HepG2 (cell line): Measurements from ENCODE around the gene CERS6. TPM values are rescaled to one million over a fixed set of nuclear protein-coding genes. Genes with fewer than 3 reads are reported as not detected.
A peak's percentile ranks its signal among the peaks of the same experiment; 100 is the strongest.

ENCODE experiments used
- ATAC-seq: fragments of 200-7000 bp; cut with Tn5 transposase; 3 replicates; pipeline ENCODE4 v1.9.1; 2020; ENCODE audit warnings: mild to moderate bottlenecking, moderate library complexity
- Bru-seq: library from RNA; stranded (reverse); fragments of 400-500 nt; gene quantifications from one replicate; lab custom pipeline; 2021; lab: Mats Ljungman, UMichigan
- BruChase-seq, 2 experiments: library from RNA; stranded (reverse); fragments of 400-500 nt; gene quantifications; one replicate each; lab custom pipeline; 2021; lab: Mats Ljungman, UMichigan
- BruUV-seq: library from RNA; stranded (reverse); fragments of 400-500 nt; replicated peaks from 2 replicates; lab custom pipeline; 2021; lab: Mats Ljungman, UMichigan
- CTCF ChIA-PET: fragments of 300-600 bp; formaldehyde crosslinking; extraction: SDS; loops from one replicate; lab custom pipeline; 2021; ENCODE audit warnings: low total read pairs, inconsistent platforms, low intra/inter-chr PET ratio; lab: Yijun Ruan, JAX
- POLR2A ChIA-PET: fragments of 350-600 bp; sonication (Branson Sonifier 250); formaldehyde crosslinking; loops from one replicate; lab custom pipeline; 2020; ENCODE audit warnings: antibody characterized with exemption, inconsistent platforms; lab: Yijun Ruan, JAX
- DNase-seq: peaks from one replicate; pipeline ENCODE4 v3.0.0-alpha.2; 2015; ENCODE audit warnings: low spot score
- FAIRE-seq: peaks from 3 replicates; lab custom pipeline; 2011; peaks lifted over from hg19 to GRCh38; lab: Jason Lieb, UNC
- H2AFZ ChIP-seq: one replicate; pipeline ENCODE4 v1.6.1; 2011; ENCODE audit warnings: low read length, inconsistent platforms
- H3K27ac ChIP-seq: fragments of 300-600 bp; 3 replicates; pipeline ENCODE4 v1.8.0; 2011; ENCODE audit warnings: mixed run types, mild to moderate bottlenecking, mixed read lengths, low read length, inconsistent platforms; ENCODE audit not compliant: insufficient read depth; ENCODE audit errors: extremely low read length
- H3K27me3 ChIP-seq, 2 experiments: fragments of 200-600 bp in 1 of 2; 2 replicates in 1 of 2; 3 replicates in 1 of 2; pipeline versions ENCODE4 v1.6.0 to v1.8.0; 2011; ENCODE audit warnings: low read length in 2 of 2, mild to moderate bottlenecking in 2 of 2, moderate library complexity in 2 of 2, inconsistent platforms in 1 of 2; ENCODE audit not compliant: insufficient read depth in 2 of 2, control insufficient read depth in 1 of 2
- H3K36me3 ChIP-seq, 2 experiments: fragments of 200-600 bp in 1 of 2; replicated peaks in 1 of 2; 2 replicates in 1 of 2; 3 replicates in 1 of 2; pipeline versions ENCODE4 v1.5.1 to v1.8.0; 2011; ENCODE audit warnings: low read length in 2 of 2, inconsistent platforms in 1 of 2; ENCODE audit not compliant: insufficient read depth in 2 of 2, control insufficient read depth in 1 of 2
- H3K4me1 ChIP-seq: 2 replicates; pipeline ENCODE4 v1.5.1; 2012; ENCODE audit warnings: low read length, inconsistent platforms; ENCODE audit not compliant: insufficient read depth
- H3K4me2 ChIP-seq: 2 replicates; pipeline ENCODE4 v1.6.0; 2011; ENCODE audit warnings: low read depth, low read length, inconsistent platforms
- H3K4me3 ChIP-seq, 3 experiments: fragments of 200-600 bp in 1 of 3; sonication (generic), shearing (Covaris generic) in 1 of 3; replicated peaks in 1 of 3; 2 replicates each; pipeline ENCODE4 v1.5.1; 2011 to 2016; ENCODE audit warnings: low read length in 3 of 3, inconsistent platforms in 2 of 3, low read depth in 2 of 3, mild to moderate bottlenecking in 2 of 3, control low read depth in 1 of 3, mixed read lengths in 1 of 3; ENCODE audit not compliant: insufficient read depth in 1 of 3
- H3K79me2 ChIP-seq: one replicate; pipeline ENCODE4 v1.6.1; 2011; ENCODE audit warnings: low read length, inconsistent platforms; ENCODE audit not compliant: insufficient read depth
- H3K9ac ChIP-seq: 2 replicates; pipeline ENCODE4 v1.6.0; 2011; ENCODE audit warnings: mild to moderate bottlenecking, low read depth, low read length, inconsistent platforms; ENCODE audit not compliant: insufficient read depth
- H3K9me3 ChIP-seq: 2 replicates; pipeline ENCODE4 v1.5.1; 2012; ENCODE audit warnings: mild to moderate bottlenecking, low read length
- H4K20me1 ChIP-seq: 2 replicates; pipeline ENCODE4 v1.6.0; 2011; ENCODE audit warnings: inconsistent platforms, mild to moderate bottlenecking, low read length, moderate library complexity; ENCODE audit not compliant: insufficient read depth
- ATF7 ChIP-seq, 2 experiments: fragments of 450-650 bp in 1 of 2; sonication (generic) in 1 of 2; formaldehyde crosslinking in 1 of 2; IDR thresholded peaks; 2 replicates each; pipeline versions ENCODE4 v1.4.0 to v1.6.1; 2016 to 2020; ENCODE audit warnings: antibody characterized with exemption in 1 of 2, mild to moderate bottlenecking in 1 of 2, missing genetic modification reagents in 1 of 2
- GATAD1 ChIP-seq: IDR thresholded peaks from 2 replicates; pipeline ENCODE4 v1.6.1; 2016; ENCODE audit warnings: missing genetic modification reagents, missing compliant biosample characterization
- HCFC1 ChIP-seq: fragments of 150-350 bp; IDR thresholded peaks from 2 replicates; pipeline ENCODE4 v1.6.1; 2014; ENCODE audit warnings: low read depth, low read length
- NKX3-1 ChIP-seq: sonication (generic); formaldehyde crosslinking; IDR thresholded peaks from 2 replicates; pipeline ENCODE4 v1.5.0; 2020; ENCODE audit warnings: missing genetic modification reagents
- NR2F6 ChIP-seq, 2 experiments: IDR thresholded peaks; 2 replicates each; pipeline ENCODE4 v1.6.1; 2016; ENCODE audit warnings: antibody characterized with exemption in 1 of 2, mild to moderate bottlenecking in 1 of 2
- SIN3B ChIP-seq: fragments of 150-350 bp; IDR thresholded peaks from 2 replicates; pipeline ENCODE4 v1.6.1; 2014; ENCODE audit warnings: low read length
- TFDP2 ChIP-seq: sonication (generic); formaldehyde crosslinking; IDR thresholded peaks from 2 replicates; pipeline ENCODE4 v1.4.0; 2020; ENCODE audit warnings: missing genetic modification reagents
- ZBTB1 ChIP-seq: sonication (generic); formaldehyde crosslinking; IDR thresholded peaks from 2 replicates; pipeline ENCODE4 v1.4.0; 2020; ENCODE audit warnings: missing genetic modification reagents, borderline replicate concordance
- ZIK1 ChIP-seq: sonication (generic); formaldehyde crosslinking; IDR thresholded peaks from 2 replicates; pipeline ENCODE4 v1.5.0; 2020; ENCODE audit warnings: mild to moderate bottlenecking, low read depth, missing genetic modification reagents, borderline replicate concordance
- ZNF441 ChIP-seq: sonication (generic); formaldehyde crosslinking; IDR thresholded peaks from 2 replicates; pipeline ENCODE4 v1.7.0; 2021; ENCODE audit warnings: missing genetic modification reagents, borderline replicate concordance
- ZNF674 ChIP-seq: sonication (generic); formaldehyde crosslinking; IDR thresholded peaks from 2 replicates; pipeline ENCODE4 v1.5.0; 2020; ENCODE audit warnings: low read depth, mild to moderate bottlenecking, missing genetic modification reagents
- ZNF816 ChIP-seq: sonication (generic); formaldehyde crosslinking; IDR thresholded peaks from 2 replicates; pipeline ENCODE4 v1.8.0; 2022; ENCODE audit warnings: missing genetic modification reagents, mild to moderate bottlenecking, borderline replicate concordance
- WGBS: methylation state at CpG from one replicate; pipeline ENCODE4 v1.1.6; 2017; ENCODE audit warnings: low lambda C conversion rate; 5-methylcytosine and 5-hydroxymethylcytosine counted together
- in situ Hi-C: cut with HindIII; loops from 2 replicates; pipeline ENCODE4 v1.10.0; 2017; ENCODE audit warnings: low pct_unique_long_range_greater_than_20kb; ENCODE audit not compliant: extremely low pct_ligation_motif_present
- intact Hi-C: fragments of 100-400 bp; cut with micrococcal nuclease; formaldehyde crosslinking; loops from one replicate; pipeline ENCODE4 v1.10.0; 2022; ENCODE audit not compliant: unreplicated experiment
- long read RNA-seq, 2 experiments: library from RNA in 1 of 2; library from polyadenylated mRNA in 1 of 2; stranded (forward) in 1 of 2; unstranded in 1 of 2; transcript quantifications; one replicate each; pipeline ENCODE4 v2.0.0, GENCODE V29; 2019 to 2022
- polyA minus RNA-seq, 3 experiments: library from RNA; depleted of rRNA, polyadenylated mRNA; stranded (reverse); fragments of >200 nt; gene quantifications; 2 replicates each; pipeline ENCODE4 v1.2.3, GENCODE V29; 2011; ENCODE audit warnings: low replicate concordance in 1 of 3
- polyA plus RNA-seq, 8 experiments: library from polyadenylated mRNA; depleted of rRNA in 3 of 8; stranded (reverse) in 7 of 8; unstranded in 1 of 8; fragments of >200 nt; fragmentation: Illumina TruSeq in 4 of 8; extraction: Trizol in 4 of 8; gene quantifications; 2 replicates each; pipeline versions ENCODE4 v1.2.1 to v1.2.3, GENCODE V29; 2011 to 2016; ENCODE audit warnings: low read depth in 4 of 8, missing spikeins in 1 of 8, mixed read lengths in 1 of 8; ENCODE audit not compliant: insufficient read depth in 1 of 8
- total RNA-seq, 5 experiments: library from RNA; depleted of rRNA; stranded (reverse); fragments of >200 nt; fragmentation: Illumina TruSeq; extraction: Trizol; gene quantifications; 2 replicates each; pipeline ENCODE4 v1.2.3, GENCODE V29; 2016; ENCODE audit warnings: low read depth in 1 of 5

The CERS6 gene, protein sequence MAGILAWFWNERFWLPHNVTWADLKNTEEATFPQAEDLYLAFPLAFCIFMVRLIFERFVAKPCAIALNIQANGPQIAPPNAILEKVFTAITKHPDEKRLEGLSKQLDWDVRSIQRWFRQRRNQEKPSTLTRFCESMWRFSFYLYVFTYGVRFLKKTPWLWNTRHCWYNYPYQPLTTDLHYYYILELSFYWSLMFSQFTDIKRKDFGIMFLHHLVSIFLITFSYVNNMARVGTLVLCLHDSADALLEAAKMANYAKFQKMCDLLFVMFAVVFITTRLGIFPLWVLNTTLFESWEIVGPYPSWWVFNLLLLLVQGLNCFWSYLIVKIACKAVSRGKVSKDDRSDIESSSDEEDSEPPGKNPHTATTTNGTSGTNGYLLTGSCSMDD
- total RNA-seq (2016; rRNA removed; fragmentation: Illumina TruSeq; extraction: Trizol), result 17.3 and 20.3 TPM in 2 replicates
- 2.1 and 2.4 TPM in 2 replicates for total RNA-seq (2016; cell fraction: cytosol; rRNA removed; fragmentation: Illumina TruSeq; extraction: Trizol; ENCODE audit: low read depth)
- total RNA-seq (2016; cell fraction: insoluble cytoplasmic fraction; rRNA removed; fragmentation: Illumina TruSeq; extraction: Trizol), result 15.6 and 19.2 TPM in 2 replicates
- total RNA-seq (2016; cell fraction: membrane; rRNA removed; fragmentation: Illumina TruSeq; extraction: Trizol), result 7.9 and 8.5 TPM in 2 replicates
- 28.3 and 35.1 TPM in 2 replicates for total RNA-seq (2016; cell fraction: nucleus; rRNA removed; fragmentation: Illumina TruSeq; extraction: Trizol)
- 8.6 and 10.1 TPM in 2 replicates for polyA plus RNA-seq (2011; rRNA removed)
- polyA plus RNA-seq (2011; cell fraction: cytosol; rRNA removed), result 4.7 and 8.3 TPM in 2 replicates
- polyA plus RNA-seq (2011; cell fraction: nucleus; rRNA removed), result 3.9 and 5.3 TPM in 2 replicates
- 18.5 and 21.2 TPM in 2 replicates for polyA plus RNA-seq (2012)
- 1.3 and 1.4 TPM in 2 replicates for polyA plus RNA-seq (2016; cell fraction: cytosol; fragmentation: Illumina TruSeq; extraction: Trizol; ENCODE audit: low read depth)
- 13.9 and 14.3 TPM in 2 replicates for polyA plus RNA-seq (2016; cell fraction: insoluble cytoplasmic fraction; fragmentation: Illumina TruSeq; extraction: Trizol; ENCODE audit: low read depth)
- polyA plus RNA-seq (2016; cell fraction: membrane; fragmentation: Illumina TruSeq; extraction: Trizol; ENCODE audit: low read depth), result 3.6 and 4.3 TPM in 2 replicates
- 26.8 and 27.2 TPM in 2 replicates for polyA plus RNA-seq (2016; cell fraction: nucleus; fragmentation: Illumina TruSeq; extraction: Trizol; ENCODE audit: insufficient read depth, low read depth)
- polyA minus RNA-seq (2011; rRNA and poly(A)+ RNA removed; ENCODE audit: low replicate concordance), result 0.05 and 16.1 TPM in 2 replicates
- polyA minus RNA-seq (2011; cell fraction: cytosol; rRNA and poly(A)+ RNA removed), result 17.0 and 18.7 TPM in 2 replicates
- 20.2 and 23.0 TPM in 2 replicates for polyA minus RNA-seq (2011; cell fraction: nucleus; rRNA and poly(A)+ RNA removed)
- percentile 84 among the genes with signal in this experiment for Bru-seq, nascent RNA
- percentile 72 among the genes with signal in this experiment for BruChase-seq, experiment 1, labeled RNA remaining after a 6-hour chase
- BruChase-seq, experiment 2, labeled RNA remaining after a 2-hour chase, result percentile 69 among the genes with signal in this experiment
- long read RNA-seq, experiment 1, full-length matches to known transcripts, result 2 of 6 reads
- long read RNA-seq, experiment 1, partial matches to known transcripts, result 0 of 6 reads
- long read RNA-seq, experiment 1, other reads (novel, unspliced or antisense), result 4 of 6 reads
- long read RNA-seq, experiment 2, full-length matches to known transcripts, result 16 of 62 reads
- long read RNA-seq, experiment 2, partial matches to known transcripts, result 1 of 62 reads
- long read RNA-seq, experiment 2, other reads (novel, unspliced or antisense), result 45 of 62 reads

DNA sequence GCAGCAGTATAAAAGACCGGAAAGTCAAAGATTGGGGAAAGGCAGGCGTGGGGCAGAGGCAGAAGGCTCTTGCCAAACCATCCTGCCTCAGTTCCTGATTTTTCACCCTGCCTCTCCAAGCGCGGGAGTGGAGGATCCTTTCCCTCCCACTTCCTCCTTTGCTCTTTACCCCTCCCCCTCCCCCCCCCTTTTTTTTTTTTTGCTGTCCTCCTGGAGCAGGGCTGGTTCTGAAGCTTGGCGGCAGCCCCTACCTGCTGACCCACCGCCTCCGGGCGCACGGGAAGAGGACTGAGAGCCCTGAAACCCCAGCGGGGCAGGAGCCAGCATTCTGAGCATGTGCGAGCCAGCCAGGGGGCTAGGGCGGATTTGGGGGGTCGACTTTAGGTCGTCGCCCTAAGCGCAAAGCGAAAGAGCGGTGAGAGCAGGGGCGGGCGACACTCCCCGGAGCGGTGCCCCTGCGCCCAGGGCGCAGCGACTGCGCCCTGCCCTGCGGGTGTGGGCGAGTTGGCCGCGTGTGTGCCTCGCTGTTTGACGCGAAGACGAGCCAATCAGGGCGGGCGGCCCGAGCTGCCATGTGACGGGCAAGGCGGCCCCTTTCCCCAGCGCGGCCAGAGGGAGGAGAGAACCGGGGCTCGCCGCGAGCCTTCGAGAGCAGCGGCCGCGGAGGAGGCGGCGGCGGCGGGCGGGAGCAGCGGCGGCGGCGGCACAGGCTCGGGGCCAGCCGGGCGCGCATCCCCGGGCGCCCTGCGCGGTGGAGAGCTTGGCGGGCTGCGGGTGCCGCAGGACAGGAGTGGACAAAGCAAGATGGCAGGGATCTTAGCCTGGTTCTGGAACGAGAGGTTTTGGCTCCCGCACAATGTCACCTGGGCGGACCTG lies at the start of gene CERS6:
TSS of gene CERS6 (plus strand) at position 628 of the 876 bp plus-strand sequence. CDS start at position 805, 177 bp downstream.
- in situ Hi-C loops, result no loop called here
- ATAC-seq (peak; percentile 95), FAIRE-seq (no peak), DNase-seq (peak; percentile 89)
- Histone ChIP-seq H2AFZ (peak within 1 kb of the TSS; percentile 78), H3K27me3 (no peaks in the 10 kb centered on the region; a peak in 1 of 5 replicates), H3K4me3 (peak within 1 kb of the TSS; percentile 81 to 88 (median 86)), H3K4me1 (peaks cover 56% of the 10 kb centered on the region), H3K9me3 (peaks cover 15% of the 10 kb centered on the region), H3K79me2 (peaks cover 38% of the 10 kb centered on the region), H4K20me1 (peaks cover 6% of the 10 kb centered on the region; the same call in 1 of the 2 replicates), H3K36me3 (no peaks in the 10 kb centered on the region), H3K27ac (peak within 1 kb of the TSS; percentile 80), H3K4me2 (peak within 1 kb of the TSS; percentile 93), H3K9ac (peak within 1 kb of the TSS; percentile 80)
- ChIA-PET POLR2A (interaction anchor here (0.8 to 2.7 kb wide), 5 partner anchors 8 to 38 kb away, joined by 3 to 23 read pairs (median 6); no protein-coding TSS in a partner anchor), CTCF (no interaction called here)
- no TSS peak for BruUV-seq
- WGBS, result 3% methylated on average over 49 of the region's 72 CpGs
- intact Hi-C loops, result loop anchor here (1.0 kb wide), 1 partner anchor 179 kb away; no protein-coding TSS in a partner anchor
- TF ChIP-seq NKX3-1 (CRISPR knock-in tag) (peak; percentile 97), SIN3B (no peak), ZNF816 (peak; percentile 56; the same call in 1 of the 2 replicates), NR2F6 (IDR thresholded peaks at IDR 0.05) (no peak), NR2F6 (CRISPR knock-in tag; IDR thresholded peaks at IDR 0.05) (peak; percentile 63; the same call in 1 of the 2 replicates), ZBTB1 (CRISPR knock-in tag) (peak; percentile 85; the same call in 1 of the 2 replicates), GATAD1 (peak; percentile 81), ZNF674 (CRISPR knock-in tag) (peak; percentile 96), HCFC1 (no peak), ZIK1 (CRISPR knock-in tag) (peak; percentile 98), TFDP2 (peak; percentile 93), ATF7 (IDR thresholded peaks at IDR 0.05) (no peak), ATF7 (CRISPR knock-in tag; IDR thresholded peaks at IDR 0.05) (peak; percentile 78), ZNF441 (peak; percentile 94)
